Astrocyte of the hippocampus (primary cell): ENCODE data around the gene FNBP1.
A peak's percentile ranks its signal among the peaks of the same experiment; 100 is the strongest.
"Not testable (repeated sequence)": the region's sequence is repeated elsewhere in the genome, so short reads cannot be mapped to it uniquely, and the experiment has no call there.

ENCODE experiments used
- DNase-seq: peaks from one replicate; pipeline ENCODE4 v3.0.0; 2011; ENCODE audit warnings: low read depth, low spot score

FNBP1 gene

GRCh38 chr9:129995409-129996160 lies 47.4 kb downstream of the FNBP1 start:
- DNase-seq = no peak

- no peak for DNase-seq
Measured at GRCh38 chr9:129994882-129995281, 48.1 kb downstream of the FNBP1 start.

- DNase-seq = not testable (repeated sequence)
Measured at GRCh38 chr9:129991139-129991538, 51.9 kb downstream of the FNBP1 start.

- DNase-seq = no peak
Measured at GRCh38 chr9:129990269-129991010, 52.5 kb downstream of the FNBP1 start.

- peak; percentile 88 for DNase-seq
Measured at GRCh38 chr9:129989740-129990139, 53.2 kb downstream of the FNBP1 start.

GRCh38 chr9:129989362-129989708 lies 53.7 kb downstream of the FNBP1 start:
- DNase-seq = no peak

GRCh38 chr9:129988607-129989361 lies 54.2 kb downstream of the FNBP1 start:
- no peak for DNase-seq

- DNase-seq = no peak
Measured at GRCh38 chr9:129987941-129988340, 55.0 kb downstream of the FNBP1 start.

- no peak for DNase-seq
Measured at GRCh38 chr9:129987047-129987446, 55.9 kb downstream of the FNBP1 start.

- not testable (repeated sequence) for DNase-seq
Measured at GRCh38 chr9:129984589-129984988, 58.4 kb downstream of the FNBP1 start.

- peak; percentile 79 for DNase-seq
Measured at GRCh38 chr9:129983891-129984290, 59.1 kb downstream of the FNBP1 start.

- no peak for DNase-seq
Measured at GRCh38 chr9:129981180-129981907, 61.6 kb downstream of the FNBP1 start.

- DNase-seq = not testable (repeated sequence)
Measured at GRCh38 chr9:129980224-129980623, 62.8 kb downstream of the FNBP1 start.

- no peak for DNase-seq
Measured at GRCh38 chr9:129979071-129979745, 63.8 kb downstream of the FNBP1 start.

- DNase-seq = no peak
Measured at GRCh38 chr9:129972816-129973215, 70.2 kb downstream of the FNBP1 start.

- DNase-seq = peak; percentile 83
Measured at GRCh38 chr9:129968690-129969485, 74.1 kb downstream of the FNBP1 start.

GRCh38 chr9:129964901-129965734 lies 77.9 kb downstream of the FNBP1 start:
- DNase-seq = peak; percentile 81

GRCh38 chr9:129962889-129963703 lies 79.9 kb downstream of the FNBP1 start:
- peak; percentile 36 for DNase-seq
